Measurements from ENCODE around the gene NDUFS4. TPM values are rescaled to one million over a fixed set of nuclear protein-coding genes. Genes with fewer than 3 reads are reported as not detected.
A peak's percentile ranks its signal among the peaks of the same experiment; 100 is the strongest.

Gene NDUFS4
- total RNA-seq, 1 donor from 2014 or later: 92.4 TPM

DNA sequence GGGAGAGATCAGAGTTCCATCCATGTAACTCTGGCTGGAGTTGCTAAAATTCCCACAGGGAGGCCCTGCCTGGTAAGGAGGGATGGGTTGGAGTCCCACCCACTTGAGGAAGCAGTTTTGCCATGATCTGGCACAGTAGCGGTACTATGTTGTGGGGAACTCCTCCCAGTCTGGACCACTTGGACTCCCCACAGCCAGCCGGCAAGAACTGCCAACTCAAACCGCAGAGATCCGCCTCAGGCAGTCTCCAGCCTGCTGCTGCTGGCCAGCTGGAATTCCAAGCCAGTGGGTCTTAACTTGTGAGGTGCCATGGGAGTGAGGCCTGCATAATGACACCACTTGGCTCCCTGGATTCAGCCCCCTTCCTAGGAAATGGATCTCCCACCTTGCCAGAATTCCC lies 151.9 kb downstream of the NDUFS4 start:
- Mint-ChIP-seq H3K4me3 (ENCODE audit: unreplicated experiment) (no peak overlapping the region), H3K4me1 (ENCODE audit: low read depth, unreplicated experiment) (peaks cover 2% of the 10 kb centered on the region)
- FAIRE-seq: no peak

DNA sequence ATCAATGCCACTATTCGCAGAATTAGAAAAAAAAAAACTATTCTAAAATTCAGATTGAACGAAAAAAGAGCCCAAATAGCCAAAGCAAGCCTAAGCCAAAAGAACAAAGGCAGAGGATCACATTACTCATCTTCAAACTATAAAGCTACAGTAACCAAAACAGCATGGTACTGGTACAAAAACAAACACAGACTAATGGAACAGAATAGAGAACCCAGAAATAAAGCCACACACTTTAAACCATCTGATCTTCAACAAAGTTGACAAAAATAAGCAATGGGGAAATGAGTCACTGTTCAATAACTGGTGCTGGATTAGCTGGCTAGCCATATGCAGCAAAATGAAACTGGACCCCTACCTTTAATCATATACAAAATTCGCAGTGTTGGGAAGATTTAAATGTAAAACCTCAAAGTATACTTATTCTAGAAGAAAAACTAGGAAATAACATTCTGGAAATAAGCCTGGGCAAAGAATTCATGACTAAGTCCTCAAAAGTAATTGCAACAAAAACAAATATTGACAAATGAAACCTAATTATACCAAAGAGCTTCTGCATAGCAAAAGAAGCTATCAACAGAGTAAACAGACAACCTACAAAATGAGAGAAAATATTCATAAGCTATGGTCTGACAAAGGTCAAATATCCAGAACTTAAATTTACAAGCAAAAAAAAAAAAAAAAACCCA lies 153.7 kb downstream of the NDUFS4 start:
- Histone ChIP-seq H3K4me2 (ENCODE audit: low read length) (no peak overlapping the region), H3K4me3 (ENCODE audit: insufficient read depth, low read depth, low read length) (no peak overlapping the region), H3K36me3 (ENCODE audit: insufficient read depth, low read length) (no peaks in the 10 kb centered on the region), H3K27me3 (ENCODE audit: insufficient read depth, low read length) (no peaks in the 10 kb centered on the region), H3K9me3 (ENCODE audit: insufficient read depth, low read depth, low read length) (no peaks in the 10 kb centered on the region), H4K20me1 (ENCODE audit: insufficient read depth, low read length) (no peaks in the 10 kb centered on the region), H3K4me1 (ENCODE audit: insufficient read depth, low read length) (no peaks in the 10 kb centered on the region), H2AFZ (ENCODE audit: low read depth, low read length) (no peak overlapping the region), H3K27ac (ENCODE audit: low read depth, low read length) (no peak overlapping the region), H3K9ac (ENCODE audit: low read length) (no peak overlapping the region), H3K79me2 (ENCODE audit: insufficient read depth, low read length) (no peaks in the 10 kb centered on the region)
- H3K9me3 Mint-ChIP-seq (ENCODE audit: unreplicated experiment): peaks cover 22% of the 10 kb centered on the region
- no peak overlapping the region for H3K27ac Mint-ChIP-seq (ENCODE audit: unreplicated experiment)
- FAIRE-seq (no peak), DNase-seq (ENCODE audit: low read depth) (no peak)
- H3K27me3 Mint-ChIP-seq (ENCODE audit: low read depth, unreplicated experiment): peaks cover 3% of the 10 kb centered on the region
- H3K36me3 Mint-ChIP-seq (ENCODE audit: low read depth, unreplicated experiment): no peaks in the 10 kb centered on the region
- H3K4me1 Mint-ChIP-seq (ENCODE audit: low read depth, unreplicated experiment): peaks cover 2% of the 10 kb centered on the region
- no peak for TF ChIP-seq EZH2 (IDR thresholded peaks at IDR 0.05; ENCODE audit: insufficient read depth, low read length)
- TF ChIP-seq, protein P1, sequence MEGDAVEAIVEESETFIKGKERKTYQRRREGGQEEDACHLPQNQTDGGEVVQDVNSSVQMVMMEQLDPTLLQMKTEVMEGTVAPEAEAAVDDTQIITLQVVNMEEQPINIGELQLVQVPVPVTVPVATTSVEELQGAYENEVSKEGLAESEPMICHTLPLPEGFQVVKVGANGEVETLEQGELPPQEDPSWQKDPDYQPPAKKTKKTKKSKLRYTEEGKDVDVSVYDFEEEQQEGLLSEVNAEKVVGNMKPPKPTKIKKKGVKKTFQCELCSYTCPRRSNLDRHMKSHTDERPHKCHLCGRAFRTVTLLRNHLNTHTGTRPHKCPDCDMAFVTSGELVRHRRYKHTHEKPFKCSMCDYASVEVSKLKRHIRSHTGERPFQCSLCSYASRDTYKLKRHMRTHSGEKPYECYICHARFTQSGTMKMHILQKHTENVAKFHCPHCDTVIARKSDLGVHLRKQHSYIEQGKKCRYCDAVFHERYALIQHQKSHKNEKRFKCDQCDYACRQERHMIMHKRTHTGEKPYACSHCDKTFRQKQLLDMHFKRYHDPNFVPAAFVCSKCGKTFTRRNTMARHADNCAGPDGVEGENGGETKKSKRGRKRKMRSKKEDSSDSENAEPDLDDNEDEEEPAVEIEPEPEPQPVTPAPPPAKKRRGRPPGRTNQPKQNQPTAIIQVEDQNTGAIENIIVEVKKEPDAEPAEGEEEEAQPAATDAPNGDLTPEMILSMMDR (IDR thresholded peaks at IDR 0.05; ENCODE audit: insufficient read depth, low read depth, low read length): no peak
- no peak overlapping the region for H3K4me3 Mint-ChIP-seq (ENCODE audit: unreplicated experiment)

More for the DNA sequence above, 151.9 kb downstream of the NDUFS4 start:
- H3K36me3 ChIP-seq (ENCODE audit: insufficient read depth, low read length): no peaks in the 10 kb centered on the region
- no peak overlapping the region for H3K4me2 ChIP-seq (ENCODE audit: low read length)
- TF ChIP-seq, protein P1 (IDR thresholded peaks at IDR 0.05; ENCODE audit: insufficient read depth, low read depth, low read length): no peak
- no peak for TF ChIP-seq EZH2 (IDR thresholded peaks at IDR 0.05; ENCODE audit: insufficient read depth, low read length)
- H3K9me3 ChIP-seq (ENCODE audit: insufficient read depth, low read depth, low read length): no peaks in the 10 kb centered on the region
- H3K27me3 ChIP-seq (ENCODE audit: insufficient read depth, low read length): no peaks in the 10 kb centered on the region
- H3K4me1 ChIP-seq (ENCODE audit: insufficient read depth, low read length): no peaks in the 10 kb centered on the region
- H3K4me3 ChIP-seq (ENCODE audit: insufficient read depth, low read depth, low read length): no peak overlapping the region
- no peak overlapping the region for H3K27ac ChIP-seq (ENCODE audit: low read depth, low read length)
- H4K20me1 ChIP-seq (ENCODE audit: insufficient read depth, low read length): no peaks in the 10 kb centered on the region
- Mint-ChIP-seq H3K36me3 (ENCODE audit: low read depth, unreplicated experiment) (no peaks in the 10 kb centered on the region), H3K9me3 (ENCODE audit: unreplicated experiment) (peaks cover 25% of the 10 kb centered on the region), H3K27me3 (ENCODE audit: low read depth, unreplicated experiment) (peaks cover under 1% of the 10 kb centered on the region), H3K27ac (ENCODE audit: unreplicated experiment) (no peak overlapping the region)
- H3K9ac ChIP-seq (ENCODE audit: low read length): no peak overlapping the region
- no peaks in the 10 kb centered on the region for H3K79me2 ChIP-seq (ENCODE audit: insufficient read depth, low read length)
- no peak for DNase-seq (ENCODE audit: low read depth)
- no peak overlapping the region for H2AFZ ChIP-seq (ENCODE audit: low read depth, low read length)

DNA sequence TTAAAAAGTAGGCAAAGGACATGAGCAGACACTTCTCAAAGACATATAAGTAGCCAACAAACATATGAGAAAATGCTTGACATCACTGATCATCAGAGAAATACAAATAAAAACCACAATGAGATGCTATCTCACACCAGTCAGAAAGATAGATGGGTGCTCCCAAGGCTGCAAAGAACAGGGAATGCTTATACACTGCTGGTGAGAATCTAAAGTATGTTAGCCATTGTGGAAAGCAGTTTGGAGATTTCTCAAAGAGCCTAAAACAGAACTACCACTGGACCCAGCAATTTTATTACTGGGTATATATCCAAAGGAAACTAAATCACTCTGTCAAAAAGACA lies 154.2 kb downstream of the NDUFS4 start:
- no peak overlapping the region for H3K27ac Mint-ChIP-seq (ENCODE audit: unreplicated experiment)
- no peak for TF ChIP-seq EZH2 (IDR thresholded peaks at IDR 0.05; ENCODE audit: insufficient read depth, low read length)
- TF ChIP-seq, protein P1 (IDR thresholded peaks at IDR 0.05; ENCODE audit: insufficient read depth, low read depth, low read length): no peak
- no peak overlapping the region for H3K4me3 Mint-ChIP-seq (ENCODE audit: unreplicated experiment)
- Histone ChIP-seq H3K79me2 (ENCODE audit: insufficient read depth, low read length) (no peaks in the 10 kb centered on the region), H2AFZ (ENCODE audit: low read depth, low read length) (no peak overlapping the region), H3K36me3 (ENCODE audit: insufficient read depth, low read length) (no peaks in the 10 kb centered on the region), H3K4me2 (ENCODE audit: low read length) (no peak overlapping the region), H3K27me3 (ENCODE audit: insufficient read depth, low read length) (no peaks in the 10 kb centered on the region), H3K4me1 (ENCODE audit: insufficient read depth, low read length) (no peaks in the 10 kb centered on the region), H3K9ac (ENCODE audit: low read length) (no peak overlapping the region), H3K4me3 (ENCODE audit: insufficient read depth, low read depth, low read length) (no peak overlapping the region), H3K27ac (ENCODE audit: low read depth, low read length) (no peak overlapping the region), H3K9me3 (ENCODE audit: insufficient read depth, low read depth, low read length) (no peaks in the 10 kb centered on the region), H4K20me1 (ENCODE audit: insufficient read depth, low read length) (no peaks in the 10 kb centered on the region)
- DNase-seq (ENCODE audit: low read depth): peak; percentile 14
- peaks cover 3% of the 10 kb centered on the region for H3K27me3 Mint-ChIP-seq (ENCODE audit: low read depth, unreplicated experiment)
- H3K36me3 Mint-ChIP-seq (ENCODE audit: low read depth, unreplicated experiment): no peaks in the 10 kb centered on the region
- peaks cover 2% of the 10 kb centered on the region for H3K4me1 Mint-ChIP-seq (ENCODE audit: low read depth, unreplicated experiment)
- peaks cover 18% of the 10 kb centered on the region for H3K9me3 Mint-ChIP-seq (ENCODE audit: unreplicated experiment)
- no peak for FAIRE-seq

All from astrocyte (in vitro differentiated cells and primary cell).